CD4-positive, alpha-beta T cell treated with Interleukin-6 for 4 hours (primary cell): Measurements from ENCODE around the gene TMCC1.
"Not testable (repeated sequence)": the region's sequence is repeated elsewhere in the genome, so short reads cannot be mapped to it uniquely, and the experiment has no call there.

Experiments used
- DNase-seq: peaks from one replicate; pipeline ENCODE4 v3.0.0-alpha.2; 2020; ENCODE audit warnings: mixed read lengths

TMCC1 gene

GRCh38 chr3:129892486-129892856, 1.0 kb downstream of the TMCC1 start:
- DNase-seq = no peak

- DNase-seq = no peak
Observed at GRCh38 chr3:129890891-129891290, 2.6 kb downstream of the TMCC1 start.

- no peak for DNase-seq
Observed at GRCh38 chr3:129890125-129890524, 3.4 kb downstream of the TMCC1 start.

GRCh38 chr3:129888771-129889170, 4.7 kb downstream of the TMCC1 start:
- DNase-seq = no peak

GRCh38 chr3:129881261-129881660, 12.2 kb downstream of the TMCC1 start:
- no peak for DNase-seq

GRCh38 chr3:129878355-129878754, 15.2 kb downstream of the TMCC1 start:
- no peak for DNase-seq

- not testable (repeated sequence) for DNase-seq
Observed at GRCh38 chr3:129874479-129874878, 19.0 kb downstream of the TMCC1 start.

- no peak for DNase-seq
Observed at GRCh38 chr3:129868912-129869311, 24.6 kb downstream of the TMCC1 start.

GRCh38 chr3:129867506-129868124, 25.9 kb downstream of the TMCC1 start:
- DNase-seq = no peak

- DNase-seq = no peak
Observed at GRCh38 chr3:129865806-129866205, 27.7 kb downstream of the TMCC1 start.

- no peak for DNase-seq
Observed at GRCh38 chr3:129864519-129864918, 29.0 kb downstream of the TMCC1 start.

- no peak for DNase-seq
Observed at GRCh38 chr3:129859272-129859671, 34.2 kb downstream of the TMCC1 start.

- DNase-seq = no peak
Observed at GRCh38 chr3:129857899-129858298, 35.6 kb downstream of the TMCC1 start.

- not testable (repeated sequence) for DNase-seq
Observed at GRCh38 chr3:129856790-129857189, 36.7 kb downstream of the TMCC1 start.

- DNase-seq = no peak
Observed at GRCh38 chr3:129855832-129856419, 37.6 kb downstream of the TMCC1 start.

GRCh38 chr3:129855170-129855831, 38.2 kb downstream of the TMCC1 start:
- DNase-seq = no peak

GRCh38 chr3:129854460-129854859, 39.1 kb downstream of the TMCC1 start:
- DNase-seq = no peak

GRCh38 chr3:129845956-129846355, 47.6 kb downstream of the TMCC1 start:
- no peak for DNase-seq

- DNase-seq = no peak
Observed at GRCh38 chr3:129840707-129841360, 52.7 kb downstream of the TMCC1 start.

- DNase-seq = no peak
Observed at GRCh38 chr3:129838086-129838485, 55.4 kb downstream of the TMCC1 start.

GRCh38 chr3:129837065-129837642, 56.4 kb downstream of the TMCC1 start:
- DNase-seq = no peak

GRCh38 chr3:129836381-129837064, 57.0 kb downstream of the TMCC1 start:
- no peak for DNase-seq

- DNase-seq = no peak
Observed at GRCh38 chr3:129835198-129835597, 58.3 kb downstream of the TMCC1 start.
